Measurements from ENCODE around the gene SERPINB6. TPM values are rescaled to one million over a fixed set of nuclear protein-coding genes. Genes with fewer than 3 reads are reported as not detected.

The SERPINB6 gene
- polyA plus RNA-seq, 1 of the 3 experiments (the other 2 are of a cell fraction), result 102 TPM

GRCh38 chr6:2917065-2917464, 54.3 kb downstream of the SERPINB6 start:
- Histone ChIP-seq H3K4me1 (ENCODE audit: control insufficient read depth in 1 of 2, insufficient read depth in 2 of 2, low read depth in 1 of 2, low read length in 1 of 2) (no peaks in the 10 kb centered on the region), H2AFZ (ENCODE audit: low read depth) (no peak overlapping the region), H4K20me1 (ENCODE audit: insufficient read depth) (no peaks in the 10 kb centered on the region), H3K9me2 (no peaks in the 10 kb centered on the region), H3K27me3 (ENCODE audit: insufficient read depth) (no peaks in the 10 kb centered on the region; the same call in 1 of the 2 replicates), H3K27ac (ENCODE audit: low read depth in 2 of 2, low read length in 1 of 2) (no peak overlapping the region), H3K79me2 (ENCODE audit: insufficient read depth) (no peaks in the 10 kb centered on the region), H3K9ac (no peak overlapping the region), H3K36me3 (replicated peaks in 1 of 2; ENCODE audit: control insufficient read depth in 1 of 2, insufficient read depth in 2 of 2, low read length in 1 of 2) (no peaks in the 10 kb centered on the region), H3K4me2 (no peak overlapping the region), H3F3A (replicated peaks; ENCODE audit: insufficient read depth) (no peaks in the 10 kb centered on the region), H3K9me3 (no peaks in the 10 kb centered on the region), H3K4me3 (ENCODE audit: low read depth in 2 of 2, low read length in 1 of 2) (no peak overlapping the region)
- no peak for DNase-seq
- 90% methylated on average over 4 of the region's 4 CpGs for WGBS (ENCODE audit: low lambda C conversion rate)
- TF ChIP-seq MXI1 (IDR thresholded peaks at IDR 0.05; ENCODE audit: low read depth, low read length) (no peak), NFIC (IDR thresholded peaks at IDR 0.05; ENCODE audit: borderline replicate concordance) (no peak), MAX (IDR thresholded peaks at IDR 0.05; ENCODE audit: low read depth) (no peak), TEAD4 (IDR thresholded peaks at IDR 0.05; ENCODE audit: borderline replicate concordance, insufficient read depth) (no peak), FOXJ3 (CRISPR knock-in tag; IDR thresholded peaks at IDR 0.05) (no peak), TAF1 (IDR thresholded peaks at IDR 0.05; ENCODE audit: borderline replicate concordance, low read depth, low read length) (no peak), RXRA (IDR thresholded peaks at IDR 0.05; ENCODE audit: borderline replicate concordance, low read depth) (no peak), EP300 (IDR thresholded peaks at IDR 0.05; ENCODE audit: borderline replicate concordance in 1 of 2, low read depth in 1 of 2, low read length in 1 of 2) (no peak), USF1 (IDR thresholded peaks at IDR 0.05; ENCODE audit: borderline replicate concordance, low read depth) (no peak)
- ChIA-PET CTCF (interaction anchor here (1.3 to 3.9 kb wide), 3 partner anchors 13 to 71 kb away, joined by 3 to 24 read pairs (median 21); no protein-coding TSS in a partner anchor), POLR2A (no interaction called here)

- no peaks in the 10 kb centered on the region for H3K9me3 ChIP-seq
- H3K9ac ChIP-seq, result no peak overlapping the region
- H3K9me2 ChIP-seq, result no peaks in the 10 kb centered on the region
- no peaks in the 10 kb centered on the region for H3K79me2 ChIP-seq (ENCODE audit: insufficient read depth)
- H3K4me3 ChIP-seq (ENCODE audit: low read depth in 2 of 2, low read length in 1 of 2), result no peak overlapping the region
- ChIA-PET POLR2A (no interaction called here), CTCF (interaction anchor here (0.9 to 3.9 kb wide), 5 partner anchors 14 to 75 kb away, joined by 3 to 24 read pairs (median 3); partner anchors contain the start of gene SERPINB1)
- 66% methylated on average over 3 of the region's 3 CpGs for WGBS (ENCODE audit: low lambda C conversion rate)
- no peak overlapping the region for H3K4me2 ChIP-seq
- no peaks in the 10 kb centered on the region; the same call in 1 of the 2 replicates for H3K27me3 ChIP-seq (ENCODE audit: insufficient read depth)
- no peaks in the 10 kb centered on the region for H3F3A ChIP-seq (replicated peaks; ENCODE audit: insufficient read depth)
- no peak for DNase-seq
- H4K20me1 ChIP-seq (ENCODE audit: insufficient read depth), result no peaks in the 10 kb centered on the region
- no peaks in the 10 kb centered on the region for H3K4me1 ChIP-seq (ENCODE audit: control insufficient read depth in 1 of 2, insufficient read depth in 2 of 2, low read depth in 1 of 2, low read length in 1 of 2)
- H3K36me3 ChIP-seq (replicated peaks in 1 of 2; ENCODE audit: control insufficient read depth in 1 of 2, insufficient read depth in 2 of 2, low read length in 1 of 2), result no peaks in the 10 kb centered on the region
- no peak overlapping the region for H3K27ac ChIP-seq (ENCODE audit: low read depth in 2 of 2, low read length in 1 of 2)
- no peak overlapping the region for H2AFZ ChIP-seq (ENCODE audit: low read depth)
- no peak for TF ChIP-seq GATA2 (CRISPR knock-in tag; IDR thresholded peaks at IDR 0.05)
- TF ChIP-seq ZBTB33 (IDR thresholded peaks at IDR 0.05; ENCODE audit: borderline replicate concordance, low read depth), result no peak
- no peak for TF ChIP-seq JUND (IDR thresholded peaks at IDR 0.05)
- no peak for TF ChIP-seq EP300 (IDR thresholded peaks at IDR 0.05; ENCODE audit: borderline replicate concordance in 1 of 2, low read depth in 1 of 2, low read length in 1 of 2)
- TF ChIP-seq RAD21 (IDR thresholded peaks at IDR 0.05; ENCODE audit: low read length), result no peak
- TF ChIP-seq NFIC (IDR thresholded peaks at IDR 0.05; ENCODE audit: borderline replicate concordance), result no peak
- TF ChIP-seq USF1 (IDR thresholded peaks at IDR 0.05; ENCODE audit: borderline replicate concordance, low read depth), result no peak
- no peak for TF ChIP-seq PBX3 (IDR thresholded peaks at IDR 0.05)
- TF ChIP-seq CTCF (IDR thresholded peaks at IDR 0.05), result no peak
- no peak for TF ChIP-seq USF2 (IDR thresholded peaks at IDR 0.05; ENCODE audit: borderline replicate concordance, low read depth, low read length)
- TF ChIP-seq TCF12 (IDR thresholded peaks at IDR 0.05), result no peak
- no peak for TF ChIP-seq FOXJ3 (CRISPR knock-in tag; IDR thresholded peaks at IDR 0.05)
- TF ChIP-seq RXRA (IDR thresholded peaks at IDR 0.05; ENCODE audit: borderline replicate concordance, low read depth), result no peak
- no peak for TF ChIP-seq POLR2AphosphoS5 (IDR thresholded peaks at IDR 0.05; ENCODE audit: low read depth, low read length)
These were observed 55.0 kb downstream of the SERPINB6 start for GRCh38 chr6:2916158-2916925.

Data from SK-N-SH (cell line).